GM12872 (cell line): ENCODE measurements around the gene PRSS38.

Source experiments
- TF ChIP-seq, protein P1 (sequence below): IDR thresholded peaks from 3 replicates; pipeline ENCODE4 v1.5.1; 2011; ENCODE audit warnings: low read depth, mild to moderate bottlenecking, low read length, moderate library complexity; ENCODE audit not compliant: insufficient read depth

PRSS38 gene

DNA sequence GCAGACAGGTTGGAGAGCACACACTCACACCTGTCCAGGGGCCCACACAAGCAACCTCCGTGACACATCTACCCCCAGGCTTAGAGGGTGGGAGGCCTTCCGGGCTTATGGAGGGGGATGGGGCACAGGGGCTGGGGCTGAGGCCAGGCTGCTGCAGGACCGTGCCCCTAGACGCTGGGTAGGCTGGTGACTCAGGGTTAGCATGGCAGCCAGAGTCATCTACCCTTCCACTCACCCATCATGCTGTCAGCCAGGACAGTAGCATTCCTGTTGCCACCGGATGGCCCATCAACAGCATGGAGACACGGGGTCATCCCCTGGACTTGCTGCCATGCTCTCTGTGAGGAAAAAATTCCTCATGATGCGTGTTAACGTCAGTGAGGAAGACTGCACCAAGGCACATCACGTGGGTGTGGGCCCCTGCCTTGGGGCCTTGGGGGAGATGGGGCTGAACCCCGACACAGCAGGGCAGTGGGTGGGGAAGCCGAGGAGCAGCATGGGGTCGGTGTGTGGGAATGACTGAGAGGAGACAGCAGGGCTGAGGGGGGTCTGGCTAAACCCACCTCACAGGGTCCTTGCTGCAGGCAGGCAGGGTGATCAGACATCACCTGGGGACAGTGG is 79.5 kb downstream of the PRSS38 start:
- TF ChIP-seq, protein P1, sequence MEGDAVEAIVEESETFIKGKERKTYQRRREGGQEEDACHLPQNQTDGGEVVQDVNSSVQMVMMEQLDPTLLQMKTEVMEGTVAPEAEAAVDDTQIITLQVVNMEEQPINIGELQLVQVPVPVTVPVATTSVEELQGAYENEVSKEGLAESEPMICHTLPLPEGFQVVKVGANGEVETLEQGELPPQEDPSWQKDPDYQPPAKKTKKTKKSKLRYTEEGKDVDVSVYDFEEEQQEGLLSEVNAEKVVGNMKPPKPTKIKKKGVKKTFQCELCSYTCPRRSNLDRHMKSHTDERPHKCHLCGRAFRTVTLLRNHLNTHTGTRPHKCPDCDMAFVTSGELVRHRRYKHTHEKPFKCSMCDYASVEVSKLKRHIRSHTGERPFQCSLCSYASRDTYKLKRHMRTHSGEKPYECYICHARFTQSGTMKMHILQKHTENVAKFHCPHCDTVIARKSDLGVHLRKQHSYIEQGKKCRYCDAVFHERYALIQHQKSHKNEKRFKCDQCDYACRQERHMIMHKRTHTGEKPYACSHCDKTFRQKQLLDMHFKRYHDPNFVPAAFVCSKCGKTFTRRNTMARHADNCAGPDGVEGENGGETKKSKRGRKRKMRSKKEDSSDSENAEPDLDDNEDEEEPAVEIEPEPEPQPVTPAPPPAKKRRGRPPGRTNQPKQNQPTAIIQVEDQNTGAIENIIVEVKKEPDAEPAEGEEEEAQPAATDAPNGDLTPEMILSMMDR: no peak
